ENCODE data around the gene CCDC85C. TPM values are rescaled to one million over a fixed set of nuclear protein-coding genes. Genes with fewer than 3 reads are reported as not detected.

The CCDC85C gene
- total and polyA plus RNA-seq, 10 of the 15 experiments (the other 5 are each of a cell fraction or from before 2014, with no cell fraction given) = 0.03 to 3.6 (median 1.1) TPM

- TF ChIP-seq, protein P1, sequence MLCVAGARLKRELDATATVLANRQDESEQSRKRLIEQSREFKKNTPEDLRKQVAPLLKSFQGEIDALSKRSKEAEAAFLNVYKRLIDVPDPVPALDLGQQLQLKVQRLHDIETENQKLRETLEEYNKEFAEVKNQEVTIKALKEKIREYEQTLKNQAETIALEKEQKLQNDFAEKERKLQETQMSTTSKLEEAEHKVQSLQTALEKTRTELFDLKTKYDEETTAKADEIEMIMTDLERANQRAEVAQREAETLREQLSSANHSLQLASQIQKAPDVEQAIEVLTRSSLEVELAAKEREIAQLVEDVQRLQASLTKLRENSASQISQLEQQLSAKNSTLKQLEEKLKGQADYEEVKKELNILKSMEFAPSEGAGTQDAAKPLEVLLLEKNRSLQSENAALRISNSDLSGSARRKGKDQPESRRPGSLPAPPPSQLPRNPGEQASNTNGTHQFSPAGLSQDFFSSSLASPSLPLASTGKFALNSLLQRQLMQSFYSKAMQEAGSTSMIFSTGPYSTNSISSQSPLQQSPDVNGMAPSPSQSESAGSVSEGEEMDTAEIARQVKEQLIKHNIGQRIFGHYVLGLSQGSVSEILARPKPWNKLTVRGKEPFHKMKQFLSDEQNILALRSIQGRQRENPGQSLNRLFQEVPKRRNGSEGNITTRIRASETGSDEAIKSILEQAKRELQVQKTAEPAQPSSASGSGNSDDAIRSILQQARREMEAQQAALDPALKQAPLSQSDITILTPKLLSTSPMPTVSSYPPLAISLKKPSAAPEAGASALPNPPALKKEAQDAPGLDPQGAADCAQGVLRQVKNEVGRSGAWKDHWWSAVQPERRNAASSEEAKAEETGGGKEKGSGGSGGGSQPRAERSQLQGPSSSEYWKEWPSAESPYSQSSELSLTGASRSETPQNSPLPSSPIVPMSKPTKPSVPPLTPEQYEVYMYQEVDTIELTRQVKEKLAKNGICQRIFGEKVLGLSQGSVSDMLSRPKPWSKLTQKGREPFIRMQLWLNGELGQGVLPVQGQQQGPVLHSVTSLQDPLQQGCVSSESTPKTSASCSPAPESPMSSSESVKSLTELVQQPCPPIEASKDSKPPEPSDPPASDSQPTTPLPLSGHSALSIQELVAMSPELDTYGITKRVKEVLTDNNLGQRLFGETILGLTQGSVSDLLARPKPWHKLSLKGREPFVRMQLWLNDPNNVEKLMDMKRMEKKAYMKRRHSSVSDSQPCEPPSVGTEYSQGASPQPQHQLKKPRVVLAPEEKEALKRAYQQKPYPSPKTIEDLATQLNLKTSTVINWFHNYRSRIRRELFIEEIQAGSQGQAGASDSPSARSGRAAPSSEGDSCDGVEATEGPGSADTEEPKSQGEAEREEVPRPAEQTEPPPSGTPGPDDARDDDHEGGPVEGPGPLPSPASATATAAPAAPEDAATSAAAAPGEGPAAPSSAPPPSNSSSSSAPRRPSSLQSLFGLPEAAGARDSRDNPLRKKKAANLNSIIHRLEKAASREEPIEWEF (IDR thresholded peaks at IDR 0.05; ENCODE audit: insufficient replicate concordance, low read depth, low read length) = no peak
- no peak for TF ChIP-seq FOXM1 (IDR thresholded peaks at IDR 0.05; ENCODE audit: low read depth, low read length)
- no peak for TF ChIP-seq MTA3 (IDR thresholded peaks at IDR 0.05; ENCODE audit: borderline replicate concordance, low read length)
- no peak for TF ChIP-seq STAT1 (conservative IDR thresholded peaks at IDR 0.05)
- TF ChIP-seq, protein P2, sequence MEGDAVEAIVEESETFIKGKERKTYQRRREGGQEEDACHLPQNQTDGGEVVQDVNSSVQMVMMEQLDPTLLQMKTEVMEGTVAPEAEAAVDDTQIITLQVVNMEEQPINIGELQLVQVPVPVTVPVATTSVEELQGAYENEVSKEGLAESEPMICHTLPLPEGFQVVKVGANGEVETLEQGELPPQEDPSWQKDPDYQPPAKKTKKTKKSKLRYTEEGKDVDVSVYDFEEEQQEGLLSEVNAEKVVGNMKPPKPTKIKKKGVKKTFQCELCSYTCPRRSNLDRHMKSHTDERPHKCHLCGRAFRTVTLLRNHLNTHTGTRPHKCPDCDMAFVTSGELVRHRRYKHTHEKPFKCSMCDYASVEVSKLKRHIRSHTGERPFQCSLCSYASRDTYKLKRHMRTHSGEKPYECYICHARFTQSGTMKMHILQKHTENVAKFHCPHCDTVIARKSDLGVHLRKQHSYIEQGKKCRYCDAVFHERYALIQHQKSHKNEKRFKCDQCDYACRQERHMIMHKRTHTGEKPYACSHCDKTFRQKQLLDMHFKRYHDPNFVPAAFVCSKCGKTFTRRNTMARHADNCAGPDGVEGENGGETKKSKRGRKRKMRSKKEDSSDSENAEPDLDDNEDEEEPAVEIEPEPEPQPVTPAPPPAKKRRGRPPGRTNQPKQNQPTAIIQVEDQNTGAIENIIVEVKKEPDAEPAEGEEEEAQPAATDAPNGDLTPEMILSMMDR (IDR thresholded peaks at IDR 0.05 in 2 of 3, conservative IDR thresholded peaks at IDR 0.05 in 1 of 3; ENCODE audit: control insufficient read depth in 2 of 3, extremely low read depth in 1 of 3, insufficient read depth in 1 of 3, low read depth in 3 of 3, low read length in 3 of 3) = no peak
- TF ChIP-seq GATAD2B (conservative IDR thresholded peaks at IDR 0.05; ENCODE audit: low read depth) = no peak
- no peak for TF ChIP-seq GABPA (IDR thresholded peaks at IDR 0.05; ENCODE audit: low read depth)
Measured at GRCh38 chr14:99476864-99477263, 127.1 kb downstream of the CCDC85C start (continued).

Measured in GM12878 (cell line).